Spleen (tissue), 7 donors: ENCODE results near the gene BBLN.

Source experiments
- CTCF ChIP-seq, 11 experiments: fragments of 200-600 bp in 7 of 11; fragments of 450-650 bp in 4 of 11; sonication (generic) in 4 of 11; IDR thresholded peaks in 8 of 11; conservative IDR thresholded peaks in 3 of 11; 1 replicate in 7 of 11; 2 replicates in 4 of 11; pipeline versions ENCODE4 v1.4.0 to v1.8.0; 2016 to 2021; ENCODE audit warnings: antibody characterized with exemption in 11 of 11, inconsistent platforms in 4 of 11, mild to moderate bottlenecking in 1 of 11
- POLR2A ChIP-seq, 3 donors: fragments of 450-650 bp; IDR thresholded peaks; one replicate each; pipeline ENCODE4 v1.5.1; 2017; ENCODE audit warnings: antibody characterized with exemption in 3 of 3, mild to moderate bottlenecking in 1 of 3
- POLR2AphosphoS5 ChIP-seq, 3 donors: sonication (generic); formaldehyde crosslinking; IDR thresholded peaks; one replicate each; pipeline ENCODE4 v1.5.1; 2017; ENCODE audit warnings: antibody characterized with exemption in 3 of 3
- donor health status: DM: no; HTN: no; CAD: no; lungs with moderate emphysema.
- donor health status: DM: no; HTN: no; CAD: no.
- donor health status: DM: no; HTN: no; CAD: no.

GRCh38 chr9:128163027-128163515 lies 3.0 kb downstream of the BBLN start:
- TF ChIP-seq POLR2A (IDR thresholded peaks at IDR 0.05) (no peak), CTCF (IDR thresholded peaks at IDR 0.05 in 8 of 11, conservative IDR thresholded peaks at IDR 0.05 in 3 of 11) (no peak), POLR2AphosphoS5 (IDR thresholded peaks at IDR 0.05) (no peak)
